Neural progenitor cell (in vitro differentiated cells): Measurements from ENCODE around the gene TBC1D2B. TPM values are rescaled to one million over a fixed set of nuclear protein-coding genes. Genes with fewer than 3 reads are reported as not detected.

Experiments used
- DNase-seq: peaks from one replicate; pipeline ENCODE4 v3.0.0-alpha.2; 2016; ENCODE audit warnings: low spot score
- H2AFZ ChIP-seq: fragments of 200-600 bp; sonication (generic); replicated peaks from 2 replicates; pipeline ENCODE4 v1.6.1; 2016; ENCODE audit warnings: antibody characterized with exemption
- H3F3A ChIP-seq: fragments of 200-600 bp; sonication (generic); 2 replicates; pipeline ENCODE4 v1.6.1; 2016; ENCODE audit warnings: antibody characterized with exemption, low read depth
- H3K27ac ChIP-seq: fragments of 200-600 bp; sonication (generic); 2 replicates; pipeline ENCODE4 v1.5.1; 2016; ENCODE audit warnings: mild to moderate bottlenecking
- H3K27me3 ChIP-seq: fragments of 200-600 bp; sonication (generic); 2 replicates; pipeline ENCODE4 v1.6.1; 2016; ENCODE audit warnings: mild to moderate bottlenecking, moderate library complexity
- H3K36me3 ChIP-seq: fragments of 200-600 bp; sonication (generic); 2 replicates; pipeline ENCODE4 v1.5.1; 2016
- H3K4me1 ChIP-seq: fragments of 200-600 bp; sonication (generic); 2 replicates; pipeline ENCODE4 v1.6.1; 2016; ENCODE audit warnings: mixed run types
- H3K4me2 ChIP-seq: fragments of 200-600 bp; sonication (generic); 2 replicates; pipeline ENCODE4 v1.6.1; 2016
- H3K4me3 ChIP-seq: fragments of 200-600 bp; sonication (generic); 2 replicates; pipeline ENCODE4 v1.5.1; 2016
- H3K79me2 ChIP-seq: fragments of 200-600 bp; sonication (generic); 2 replicates; pipeline ENCODE4 v1.6.1; 2016; ENCODE audit warnings: low read depth
- H3K9ac ChIP-seq: fragments of 200-600 bp; sonication (generic); 2 replicates; pipeline ENCODE4 v1.6.1; 2016
- H3K9me3 ChIP-seq: fragments of 200-600 bp; sonication (generic); 2 replicates; pipeline ENCODE4 v1.5.1; 2016; ENCODE audit warnings: low read depth
- H4K20me1 ChIP-seq: fragments of 200-600 bp; sonication (generic); 2 replicates; pipeline ENCODE4 v1.6.1; 2016; ENCODE audit warnings: low read depth
- H3K27ac Mint-ChIP-seq: 3 replicates; pipeline ENCODE4 v1.8.0; 2021; ENCODE audit warnings: mixed read lengths
- H3K27me3 Mint-ChIP-seq: 2 replicates; pipeline ENCODE4 v1.8.0; 2022; ENCODE audit warnings: low read depth, mild to moderate bottlenecking, inconsistent platforms, moderate library complexity, mixed read lengths; ENCODE audit not compliant: insufficient read depth
- H3K36me3 Mint-ChIP-seq: 3 replicates; pipeline ENCODE4 v1.8.0; 2021; ENCODE audit warnings: mixed read lengths
- H3K4me1 Mint-ChIP-seq: 3 replicates; pipeline ENCODE4 v1.8.0; 2021; ENCODE audit warnings: mixed read lengths
- H3K4me3 Mint-ChIP-seq: 3 replicates; pipeline ENCODE4 v1.8.0; 2021; ENCODE audit warnings: mild to moderate bottlenecking, moderate library complexity, mixed read lengths
- H3K9me3 Mint-ChIP-seq: 3 replicates; pipeline ENCODE4 v1.8.0; 2020; ENCODE audit warnings: mixed read lengths
- EZH2 ChIP-seq: fragments of 200-600 bp; sonication (generic); IDR thresholded peaks from 2 replicates; pipeline ENCODE4 v1.6.1; 2017; ENCODE audit warnings: antibody characterized with exemption, mild to moderate bottlenecking, moderate library complexity
- EZH2phosphoT487 ChIP-seq: fragments of 200-600 bp; sonication (generic); IDR thresholded peaks from 2 replicates; pipeline ENCODE4 v1.6.1; 2017; ENCODE audit warnings: antibody characterized with exemption
- total RNA-seq: library from RNA; depleted of rRNA; stranded (reverse); fragments of >200 nt; gene quantifications from 2 replicates; pipeline ENCODE4 v1.2.3, GENCODE V29; 2015; ENCODE audit warnings: low replicate concordance
- TF ChIP-seq, protein P1 (sequence below): fragments of 200-600 bp; sonication (generic); IDR thresholded peaks from 2 replicates; pipeline ENCODE4 v1.5.1; 2017; ENCODE audit warnings: antibody characterized with exemption, mild to moderate bottlenecking

The TBC1D2B gene
- total RNA-seq, 1 donor from 2014 or later = 11.7 TPM

DNA sequence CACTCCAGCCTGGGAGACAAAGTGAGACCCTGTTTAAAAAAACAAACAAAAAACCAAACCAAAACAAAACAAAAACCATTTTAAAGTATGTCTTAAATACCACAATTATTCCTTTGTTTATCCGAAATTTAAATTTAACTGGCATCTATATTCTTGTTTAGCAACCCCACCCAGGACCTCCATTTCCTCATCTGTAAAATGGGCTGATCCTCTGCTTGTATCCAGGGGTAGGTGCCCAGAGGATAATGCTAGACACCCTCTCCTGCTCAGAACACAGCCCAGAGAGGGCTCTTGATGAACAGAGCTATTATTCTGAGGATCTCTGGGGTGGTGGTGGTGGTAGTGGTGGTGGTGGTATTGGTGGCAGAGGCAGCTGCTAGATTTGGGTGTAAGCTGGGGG, 24.7 kb upstream of the TBC1D2B start:
- Mint-ChIP-seq H3K9me3 (no peaks in the 10 kb centered on the region), H3K36me3 (peaks cover 3% of the 10 kb centered on the region), H3K27me3 (peaks cover 10% of the 10 kb centered on the region), H3K4me3 (no peak overlapping the region), H3K27ac (no peak overlapping the region), H3K4me1 (peaks cover 7% of the 10 kb centered on the region)
- Histone ChIP-seq H3F3A (no peaks in the 10 kb centered on the region), H3K4me2 (no peak overlapping the region), H3K79me2 (no peaks in the 10 kb centered on the region), H3K4me3 (no peak overlapping the region), H2AFZ (no peak overlapping the region), H3K9me3 (no peaks in the 10 kb centered on the region), H3K27me3 (no peaks in the 10 kb centered on the region), H3K9ac (no peak overlapping the region), H3K36me3 (no peaks in the 10 kb centered on the region), H3K27ac (no peak overlapping the region), H4K20me1 (no peaks in the 10 kb centered on the region), H3K4me1 (no peaks in the 10 kb centered on the region)
- TF ChIP-seq, protein P1, sequence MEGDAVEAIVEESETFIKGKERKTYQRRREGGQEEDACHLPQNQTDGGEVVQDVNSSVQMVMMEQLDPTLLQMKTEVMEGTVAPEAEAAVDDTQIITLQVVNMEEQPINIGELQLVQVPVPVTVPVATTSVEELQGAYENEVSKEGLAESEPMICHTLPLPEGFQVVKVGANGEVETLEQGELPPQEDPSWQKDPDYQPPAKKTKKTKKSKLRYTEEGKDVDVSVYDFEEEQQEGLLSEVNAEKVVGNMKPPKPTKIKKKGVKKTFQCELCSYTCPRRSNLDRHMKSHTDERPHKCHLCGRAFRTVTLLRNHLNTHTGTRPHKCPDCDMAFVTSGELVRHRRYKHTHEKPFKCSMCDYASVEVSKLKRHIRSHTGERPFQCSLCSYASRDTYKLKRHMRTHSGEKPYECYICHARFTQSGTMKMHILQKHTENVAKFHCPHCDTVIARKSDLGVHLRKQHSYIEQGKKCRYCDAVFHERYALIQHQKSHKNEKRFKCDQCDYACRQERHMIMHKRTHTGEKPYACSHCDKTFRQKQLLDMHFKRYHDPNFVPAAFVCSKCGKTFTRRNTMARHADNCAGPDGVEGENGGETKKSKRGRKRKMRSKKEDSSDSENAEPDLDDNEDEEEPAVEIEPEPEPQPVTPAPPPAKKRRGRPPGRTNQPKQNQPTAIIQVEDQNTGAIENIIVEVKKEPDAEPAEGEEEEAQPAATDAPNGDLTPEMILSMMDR = no peak
- no peak for TF ChIP-seq EZH2phosphoT487
- no peak for TF ChIP-seq EZH2
- DNase-seq = no peak

DNA sequence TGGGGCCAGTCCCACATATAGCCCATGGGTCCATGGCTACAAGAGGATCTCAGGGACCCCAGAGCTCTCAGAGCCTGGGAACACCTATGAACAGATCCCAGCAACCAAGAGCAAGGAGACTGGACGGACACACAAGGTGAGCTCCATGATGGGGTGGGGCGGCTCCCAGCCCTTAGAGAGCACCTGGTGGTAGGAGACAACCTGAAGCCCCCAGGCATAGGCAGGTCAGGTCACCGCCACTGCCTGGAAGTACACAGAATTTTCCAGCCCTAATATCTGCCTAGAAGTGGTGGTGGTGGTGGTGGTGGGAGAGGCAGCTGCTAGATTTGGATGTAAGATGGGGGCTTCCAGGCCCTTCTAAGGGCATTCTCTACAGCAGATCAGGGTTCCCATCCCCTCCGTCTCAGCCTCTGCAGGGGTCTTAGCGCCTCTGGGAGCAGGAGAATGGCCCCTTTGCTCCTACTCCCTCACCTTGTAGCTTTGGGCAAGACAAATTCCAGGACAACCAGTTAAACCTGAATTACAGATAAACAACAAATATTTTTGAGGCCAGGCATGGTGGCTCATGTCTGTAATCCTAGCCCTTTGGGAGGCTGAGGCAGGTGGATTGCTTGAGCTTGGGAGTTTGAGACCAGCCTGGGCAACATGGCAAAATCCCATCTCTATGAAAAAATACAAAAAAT, 24.1 kb upstream of the TBC1D2B start:
- Histone ChIP-seq H3K36me3 (no peaks in the 10 kb centered on the region), H3K27me3 (no peaks in the 10 kb centered on the region), H3K79me2 (no peaks in the 10 kb centered on the region), H3K4me1 (no peaks in the 10 kb centered on the region), H4K20me1 (no peaks in the 10 kb centered on the region), H3K27ac (no peak overlapping the region), H2AFZ (no peak overlapping the region), H3K9me3 (no peaks in the 10 kb centered on the region), H3K9ac (no peak overlapping the region), H3K4me2 (no peak overlapping the region), H3F3A (no peaks in the 10 kb centered on the region), H3K4me3 (no peak overlapping the region)
- Mint-ChIP-seq H3K27me3 (peaks cover 10% of the 10 kb centered on the region), H3K9me3 (no peaks in the 10 kb centered on the region), H3K36me3 (peaks cover under 1% of the 10 kb centered on the region), H3K27ac (no peak overlapping the region), H3K4me3 (no peak overlapping the region), H3K4me1 (peaks cover 7% of the 10 kb centered on the region)
- DNase-seq = no peak
- TF ChIP-seq EZH2phosphoT487 (no peak), EZH2 (no peak)
- TF ChIP-seq, protein P1 = no peak

DNA sequence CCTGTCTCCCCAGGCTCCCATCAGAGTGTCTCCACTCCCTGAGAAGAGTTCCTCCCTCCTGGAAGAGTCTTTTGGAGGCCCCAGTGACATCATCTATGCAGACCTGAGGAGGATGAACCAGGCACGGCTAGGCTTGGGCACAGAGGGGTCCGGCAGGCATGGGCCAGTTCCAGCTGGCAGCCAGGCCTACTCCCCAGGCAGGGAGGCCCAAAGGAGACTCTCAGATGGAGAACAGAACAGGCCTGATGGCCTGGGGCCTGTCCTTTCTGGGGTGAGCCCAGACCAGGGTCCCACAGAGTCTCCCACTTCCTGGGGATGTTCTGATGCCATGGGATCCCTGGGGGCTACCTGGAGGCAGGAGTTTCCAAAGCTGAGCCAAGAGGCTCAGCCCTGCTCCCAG, 23.4 kb upstream of the TBC1D2B start:
- no peak for DNase-seq
- no peaks in the 10 kb centered on the region for H3K4me1 ChIP-seq
- Mint-ChIP-seq H3K36me3 (no peaks in the 10 kb centered on the region), H3K4me1 (peaks cover 7% of the 10 kb centered on the region), H3K27ac (no peak overlapping the region), H3K9me3 (no peaks in the 10 kb centered on the region), H3K27me3 (peaks cover 10% of the 10 kb centered on the region), H3K4me3 (no peak overlapping the region)
- no peak overlapping the region for H3K9ac ChIP-seq
- H3K4me3 ChIP-seq = no peak overlapping the region
- no peaks in the 10 kb centered on the region for H3K36me3 ChIP-seq
- TF ChIP-seq, protein P1 = no peak
- TF ChIP-seq EZH2 (no peak), EZH2phosphoT487 (no peak)
- H3K79me2 ChIP-seq = no peaks in the 10 kb centered on the region
- no peak overlapping the region for H2AFZ ChIP-seq
- no peak overlapping the region for H3K4me2 ChIP-seq
- H3F3A ChIP-seq = no peaks in the 10 kb centered on the region
- no peaks in the 10 kb centered on the region for H3K27me3 ChIP-seq
- H3K9me3 ChIP-seq = no peaks in the 10 kb centered on the region
- H4K20me1 ChIP-seq = no peaks in the 10 kb centered on the region
- H3K27ac ChIP-seq = no peak overlapping the region
